ENCODE data around the gene HTRA1. TPM values are rescaled to one million over a fixed set of nuclear protein-coding genes. Genes with fewer than 3 reads are reported as not detected.

Gene HTRA1
- total and polyA plus RNA-seq, 2 of the 4 experiments (the other 2 are of a cell fraction), result 28.5 to 108 TPM

DNA sequence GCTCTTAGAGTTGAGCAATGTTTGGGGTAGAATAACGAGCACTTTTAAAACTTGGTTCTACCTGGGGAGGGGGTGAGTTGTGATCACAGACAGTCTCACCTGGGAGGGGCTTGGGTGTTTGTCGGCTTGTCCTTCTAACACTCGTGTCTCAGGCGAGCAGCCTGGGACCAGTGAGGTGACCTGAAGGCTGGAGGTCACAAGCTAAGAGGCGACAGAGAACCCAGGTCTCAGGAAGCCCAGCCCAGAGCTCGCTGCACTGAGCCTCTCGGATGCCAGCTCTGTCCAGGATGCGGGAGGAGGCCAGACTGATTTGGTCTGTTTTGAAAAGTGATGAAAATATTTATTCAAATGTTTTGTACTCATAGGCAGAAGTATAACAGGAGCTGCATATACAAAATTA is 11.8 kb downstream of the HTRA1 start:
- POLR2A ChIA-PET (ENCODE audit: unreplicated experiment), result no interaction called here
- no peak overlapping the region for H2BK120ac ChIP-seq (ENCODE audit: low read depth, low read length)
- no peak overlapping the region for H3K4me3 ChIP-seq (ENCODE audit: insufficient read depth, low read depth, low read length)

More for the DNA sequence above, 11.8 kb downstream of the HTRA1 start:
- Histone ChIP-seq H4K91ac (ENCODE audit: insufficient read depth, low read depth, low read length) (no peak overlapping the region), H2AK9ac (replicated peaks; ENCODE audit: low read depth, low read length, poor library complexity) (no peak overlapping the region), H2BK20ac (ENCODE audit: low read depth, low read length) (no peak overlapping the region), H3K79me1 (ENCODE audit: low read depth in 1 of 2, low read length in 2 of 2) (peaks cover 5 to 38% of the 10 kb centered on the region in 2 experiments; a peak in 3 of 4 replicates), H4K8ac (ENCODE audit: low read depth in 2 of 2, low read length in 2 of 2) (no peak overlapping the region), H2BK15ac (ENCODE audit: low read depth, low read length) (no peak overlapping the region), H4K5ac (ENCODE audit: low read depth, low read length) (no peak overlapping the region), H3K27ac (ENCODE audit: insufficient read depth, low read length) (no peak overlapping the region), H3K9me3 (ENCODE audit: control insufficient read depth, insufficient read depth, low read length) (no peaks in the 10 kb centered on the region), H3K4me2 (ENCODE audit: low read depth, low read length) (no peak overlapping the region), H3K27me3 (ENCODE audit: control insufficient read depth, insufficient read depth, low read length) (no peaks in the 10 kb centered on the region), H3K56ac (ENCODE audit: extremely low read depth, insufficient read depth, low read length) (no peak overlapping the region), H2AFZ (replicated peaks; ENCODE audit: low read length, poor library complexity) (no peak overlapping the region), H3K4ac (ENCODE audit: low read depth, low read length) (peak overlapping the region; percentile 27; the same call in 1 of the 2 replicates), H2AK5ac (ENCODE audit: low read depth, low read length) (no peak overlapping the region), H4K20me1 (ENCODE audit: insufficient read depth, low read length) (peaks cover 11% of the 10 kb centered on the region; the same call in 1 of the 2 replicates), H3K23ac (ENCODE audit: low read depth, low read length) (no peak overlapping the region), H3K9me1 (ENCODE audit: insufficient read depth, low read length) (peaks cover 20% of the 10 kb centered on the region), H3K36me3 (ENCODE audit: control insufficient read depth, insufficient read depth, low read length) (no peaks in the 10 kb centered on the region), H2BK5ac (ENCODE audit: low read depth, low read length, poor library complexity, severe bottlenecking) (no peak overlapping the region), H3K9ac (ENCODE audit: low read depth, low read length) (no peak overlapping the region), H3K4me1 (ENCODE audit: control insufficient read depth, insufficient read depth, low read length) (peaks cover 30% of the 10 kb centered on the region), H3K14ac (replicated peaks; ENCODE audit: low read depth, low read length) (no peak overlapping the region), H3K18ac (ENCODE audit: low read depth, low read length) (no peak overlapping the region)
- 82% methylated on average over 3 of the region's 8 CpGs; no CpG with 5 or more reads in 1 of the 2 experiments for WGBS, 2 experiments (ENCODE audit: extremely low coverage in 2 of 2, insufficient read length in 1 of 2)
- no TSS peak for BruUV-seq (replicated peaks)
- ATAC-seq (ENCODE audit: low read depth) (no peak), DNase-seq (no peak)
- in situ Hi-C loops (cut with MboI; ENCODE audit: low sequenced_read_pairs) (no loop called here), intact Hi-C loops (cut with micrococcal nuclease) (no loop called here), dilution Hi-C loops (cut with HindIII; ENCODE audit: low sequenced_read_pairs, unreplicated experiment) (no loop called here)
- TF ChIP-seq RFX5 (IDR thresholded peaks at IDR 0.05; ENCODE audit: low read depth, low read length), result no peak
- no peak for TF ChIP-seq MAZ (IDR thresholded peaks at IDR 0.05; ENCODE audit: borderline replicate concordance, low read depth, low read length)
- no peak for TF ChIP-seq POLR2A (IDR thresholded peaks at IDR 0.05; ENCODE audit: low read depth, low read length)
- no peak for TF ChIP-seq FOS (IDR thresholded peaks at IDR 0.05; ENCODE audit: low read depth, low read length)
- TF ChIP-seq, protein P1, sequence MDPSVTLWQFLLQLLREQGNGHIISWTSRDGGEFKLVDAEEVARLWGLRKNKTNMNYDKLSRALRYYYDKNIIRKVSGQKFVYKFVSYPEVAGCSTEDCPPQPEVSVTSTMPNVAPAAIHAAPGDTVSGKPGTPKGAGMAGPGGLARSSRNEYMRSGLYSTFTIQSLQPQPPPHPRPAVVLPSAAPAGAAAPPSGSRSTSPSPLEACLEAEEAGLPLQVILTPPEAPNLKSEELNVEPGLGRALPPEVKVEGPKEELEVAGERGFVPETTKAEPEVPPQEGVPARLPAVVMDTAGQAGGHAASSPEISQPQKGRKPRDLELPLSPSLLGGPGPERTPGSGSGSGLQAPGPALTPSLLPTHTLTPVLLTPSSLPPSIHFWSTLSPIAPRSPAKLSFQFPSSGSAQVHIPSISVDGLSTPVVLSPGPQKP (IDR thresholded peaks at IDR 0.05; ENCODE audit: borderline replicate concordance, low read depth, low read length), result no peak
- no peak for TF ChIP-seq RAD21 (IDR thresholded peaks at IDR 0.05; ENCODE audit: low read length)
- no peak for TF ChIP-seq RCOR1 (IDR thresholded peaks at IDR 0.05; ENCODE audit: insufficient replicate concordance, low read length)
- no peak for TF ChIP-seq CHD1 (IDR thresholded peaks at IDR 0.05; ENCODE audit: low read depth, low read length)
- TF ChIP-seq USF2 (IDR thresholded peaks at IDR 0.05; ENCODE audit: low read depth, low read length), result no peak
- no peak for TF ChIP-seq MXI1 (IDR thresholded peaks at IDR 0.05; ENCODE audit: borderline replicate concordance, low read depth, low read length)
- no peak for TF ChIP-seq BHLHE40 (IDR thresholded peaks at IDR 0.05; ENCODE audit: low read depth, low read length)
- CTCF ChIA-PET, result interaction anchor here (1.5 kb wide), 1 partner anchor 92 kb away, joined by 3 read pairs; no protein-coding TSS in a partner anchor

All from IMR-90 (cell line).